Measurements from ENCODE around the gene SNAPC2.

GRCh38 chr19:7924651-7925170, 4.6 kb downstream of the SNAPC2 start:
- TF ChIP-seq EZH2 (IDR thresholded peaks at IDR 0.05; ENCODE audit: insufficient read depth, low read length) = no peak
- TF ChIP-seq, protein P1, sequence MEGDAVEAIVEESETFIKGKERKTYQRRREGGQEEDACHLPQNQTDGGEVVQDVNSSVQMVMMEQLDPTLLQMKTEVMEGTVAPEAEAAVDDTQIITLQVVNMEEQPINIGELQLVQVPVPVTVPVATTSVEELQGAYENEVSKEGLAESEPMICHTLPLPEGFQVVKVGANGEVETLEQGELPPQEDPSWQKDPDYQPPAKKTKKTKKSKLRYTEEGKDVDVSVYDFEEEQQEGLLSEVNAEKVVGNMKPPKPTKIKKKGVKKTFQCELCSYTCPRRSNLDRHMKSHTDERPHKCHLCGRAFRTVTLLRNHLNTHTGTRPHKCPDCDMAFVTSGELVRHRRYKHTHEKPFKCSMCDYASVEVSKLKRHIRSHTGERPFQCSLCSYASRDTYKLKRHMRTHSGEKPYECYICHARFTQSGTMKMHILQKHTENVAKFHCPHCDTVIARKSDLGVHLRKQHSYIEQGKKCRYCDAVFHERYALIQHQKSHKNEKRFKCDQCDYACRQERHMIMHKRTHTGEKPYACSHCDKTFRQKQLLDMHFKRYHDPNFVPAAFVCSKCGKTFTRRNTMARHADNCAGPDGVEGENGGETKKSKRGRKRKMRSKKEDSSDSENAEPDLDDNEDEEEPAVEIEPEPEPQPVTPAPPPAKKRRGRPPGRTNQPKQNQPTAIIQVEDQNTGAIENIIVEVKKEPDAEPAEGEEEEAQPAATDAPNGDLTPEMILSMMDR (IDR thresholded peaks at IDR 0.05; ENCODE audit: insufficient read depth, low read depth, low read length) = no peak

All from astrocyte (in vitro differentiated cells and primary cell).